Right atrium auricular region (tissue), 2 donors: ENCODE results near the gene POU2AF1. TPM values are rescaled to one million over a fixed set of nuclear protein-coding genes. Genes with fewer than 3 reads are reported as not detected.

ENCODE experiments used
- DNase-seq: peaks from one replicate; pipeline ENCODE4 v3.0.0-alpha.2; 2019; ENCODE audit warnings: low spot score
- H3K27ac ChIP-seq, 2 donors: fragments of 200-600 bp; sonication (generic); 1 replicate in 1 of 2; 2 replicates in 1 of 2; pipeline ENCODE4 v1.5.1; 2016 to 2019
- H3K27me3 ChIP-seq, 2 donors: fragments of 200-600 bp; sonication (generic); one replicate each; pipeline versions ENCODE4 v1.5.1 to v1.6.0; 2017 to 2019
- H3K36me3 ChIP-seq: fragments of 200-600 bp; sonication (generic); one replicate; pipeline ENCODE4 v1.5.1; 2016
- H3K4me1 ChIP-seq, 2 donors: fragments of 200-600 bp; sonication (generic); one replicate each; pipeline versions ENCODE4 v1.5.1 to v1.6.0; 2017 to 2019
- H3K4me3 ChIP-seq, 2 donors: fragments of 200-600 bp; sonication (generic); 1 replicate in 1 of 2; 2 replicates in 1 of 2; pipeline ENCODE4 v1.5.1; 2017 to 2019; ENCODE audit warnings: mild to moderate bottlenecking in 1 of 2, moderate library complexity in 1 of 2
- H3K9me3 ChIP-seq, 2 donors: fragments of 200-600 bp; sonication (generic); one replicate each; pipeline ENCODE4 v1.5.1; 2019
- CTCF ChIP-seq, 2 donors: fragments of 200-600 bp; sonication (generic); IDR thresholded peaks; one replicate each; pipeline ENCODE4 v1.5.1; 2019; ENCODE audit warnings: antibody characterized with exemption in 2 of 2
- total RNA-seq, 2 donors: library from RNA; depleted of rRNA; stranded (reverse); fragments of >200 nt; gene quantifications; one replicate each; pipeline ENCODE4 v1.1.0, GENCODE V29; 2016

POU2AF1 gene
- total RNA-seq, 2 donors from 2014 or later: 0.11 to 1.6 TPM

- DNase-seq: no peak
- no peaks in the 10 kb centered on the region for H3K4me1 ChIP-seq
- H3K4me3 ChIP-seq: no peak overlapping the region
- no peaks in the 10 kb centered on the region for H3K27me3 ChIP-seq
- no peaks in the 10 kb centered on the region for H3K9me3 ChIP-seq
- H3K36me3 ChIP-seq: no peaks in the 10 kb centered on the region
- TF ChIP-seq CTCF (IDR thresholded peaks at IDR 0.05): no peak
- no peak overlapping the region for H3K27ac ChIP-seq
Observed at GRCh38 chr11:111362887-111363411, 16.1 kb downstream of the POU2AF1 start.

- H3K36me3 ChIP-seq: no peaks in the 10 kb centered on the region
- no peak for TF ChIP-seq CTCF (IDR thresholded peaks at IDR 0.05)
- H3K4me3 ChIP-seq: no peak overlapping the region
- H3K4me1 ChIP-seq: no peaks in the 10 kb centered on the region
- no peaks in the 10 kb centered on the region for H3K9me3 ChIP-seq
- H3K27me3 ChIP-seq: no peaks in the 10 kb centered on the region
- DNase-seq: no peak
- no peak overlapping the region for H3K27ac ChIP-seq
Observed at GRCh38 chr11:111361874-111362273, 17.2 kb downstream of the POU2AF1 start.

- Histone ChIP-seq H3K9me3 (no peaks in the 10 kb centered on the region), H3K27me3 (no peaks in the 10 kb centered on the region), H3K4me3 (no peak overlapping the region), H3K36me3 (no peaks in the 10 kb centered on the region), H3K4me1 (no peaks in the 10 kb centered on the region), H3K27ac (no peak overlapping the region)
- TF ChIP-seq CTCF (IDR thresholded peaks at IDR 0.05): no peak
- DNase-seq: no peak
Observed at GRCh38 chr11:111361052-111361801, 17.8 kb downstream of the POU2AF1 start.

GRCh38 chr11:111360150-111361043 is 18.7 kb downstream of the POU2AF1 start:
- no peak for TF ChIP-seq CTCF (IDR thresholded peaks at IDR 0.05)
- Histone ChIP-seq H3K4me1 (no peaks in the 10 kb centered on the region), H3K4me3 (no peak overlapping the region), H3K27me3 (no peaks in the 10 kb centered on the region), H3K27ac (no peak overlapping the region), H3K36me3 (no peaks in the 10 kb centered on the region), H3K9me3 (no peaks in the 10 kb centered on the region)
- DNase-seq: no peak

GRCh38 chr11:111359223-111360149 is 19.6 kb downstream of the POU2AF1 start:
- Histone ChIP-seq H3K4me3 (no peak overlapping the region), H3K36me3 (no peaks in the 10 kb centered on the region), H3K27ac (no peak overlapping the region), H3K27me3 (no peaks in the 10 kb centered on the region), H3K9me3 (no peaks in the 10 kb centered on the region), H3K4me1 (no peaks in the 10 kb centered on the region)
- no peak for TF ChIP-seq CTCF (IDR thresholded peaks at IDR 0.05)
- no peak for DNase-seq
